ENCODE measurements around the gene CLEC2L.

- no peak for TF ChIP-seq POLR2AphosphoS5 (IDR thresholded peaks at IDR 0.05; ENCODE audit: low read depth, low read length)
- no peak for TF ChIP-seq FOSL1 (IDR thresholded peaks at IDR 0.05; ENCODE audit: low read depth)
- TF ChIP-seq YY1 (IDR thresholded peaks at IDR 0.05; ENCODE audit: extremely low read depth, insufficient replicate concordance, low read depth, low read length): no peak
- TF ChIP-seq TCF7L2 (IDR thresholded peaks at IDR 0.05; ENCODE audit: borderline replicate concordance, extremely low read depth, insufficient read depth, insufficient read length): no peak
- TF ChIP-seq RAD21 (IDR thresholded peaks at IDR 0.05; ENCODE audit: low read depth): no peak
- no peak for TF ChIP-seq CTCF (IDR thresholded peaks at IDR 0.05 in 2 of 3, conservative IDR thresholded peaks at IDR 0.05 in 1 of 3; ENCODE audit: borderline replicate concordance in 1 of 3, insufficient read depth in 1 of 3, low read depth in 2 of 3, low read length in 2 of 3)
These were observed 69.4 kb downstream of the CLEC2L start for GRCh38 chr7:139592801-139593461.

All from HCT116 (cell line).